Measurements from ENCODE around the gene LMNA. TPM values are rescaled to one million over a fixed set of nuclear protein-coding genes. Genes with fewer than 3 reads are reported as not detected.

LMNA gene
- total RNA-seq, 1 donor, result 854 TPM

- Histone ChIP-seq H3K4me3 (ENCODE audit: insufficient read depth, low read length) (no peak overlapping the region), H3K4me2 (ENCODE audit: insufficient read depth, low read length) (no peak overlapping the region), H3K79me2 (ENCODE audit: insufficient read depth, low read length) (no peaks in the 10 kb centered on the region), H3K27ac (ENCODE audit: low read depth, low read length) (no peak overlapping the region), H3K27me3 (ENCODE audit: insufficient read depth, low read length) (peaks cover 4% of the 10 kb centered on the region), H3K9me3 (ENCODE audit: low read depth, low read length) (no peaks in the 10 kb centered on the region), H4K20me1 (ENCODE audit: insufficient read depth, low read length) (no peaks in the 10 kb centered on the region), H2AFZ (ENCODE audit: low read length) (no peak overlapping the region), H3K36me3 (ENCODE audit: insufficient read depth, low read length) (no peaks in the 10 kb centered on the region), H3K4me1 (ENCODE audit: insufficient read depth, low read length) (peaks cover 14% of the 10 kb centered on the region)
- no peak for TF ChIP-seq CTCF (IDR thresholded peaks at IDR 0.05; ENCODE audit: extremely low read depth, low read depth, low read length)
- peak; percentile 50 for DNase-seq (ENCODE audit: insufficient read length, low spot score, missing footprints)
Measured at GRCh38 chr1:156079762-156080161, 34.7 kb upstream of the LMNA start.

- Histone ChIP-seq H3K4me3 (ENCODE audit: insufficient read depth, low read length) (peak overlapping the region; percentile 88), H2AFZ (ENCODE audit: low read length) (no peak overlapping the region), H3K9me3 (ENCODE audit: low read depth, low read length) (no peaks in the 10 kb centered on the region), H3K4me2 (ENCODE audit: insufficient read depth, low read length) (peak overlapping the region; percentile 89), H4K20me1 (ENCODE audit: insufficient read depth, low read length) (no peaks in the 10 kb centered on the region), H3K27ac (ENCODE audit: low read depth, low read length) (no peak overlapping the region), H3K79me2 (ENCODE audit: insufficient read depth, low read length) (no peaks in the 10 kb centered on the region), H3K27me3 (ENCODE audit: insufficient read depth, low read length) (peaks cover 4% of the 10 kb centered on the region), H3K36me3 (ENCODE audit: insufficient read depth, low read length) (no peaks in the 10 kb centered on the region), H3K4me1 (ENCODE audit: insufficient read depth, low read length) (peaks cover 14% of the 10 kb centered on the region)
- no peak for TF ChIP-seq CTCF (IDR thresholded peaks at IDR 0.05; ENCODE audit: extremely low read depth, low read depth, low read length)
- peak; percentile 81 for DNase-seq (ENCODE audit: insufficient read length, low spot score, missing footprints)
Measured at GRCh38 chr1:156080241-156080862, 34.2 kb upstream of the LMNA start.

GRCh38 chr1:156080863-156081179 is 33.7 kb upstream of the LMNA start:
- no peaks in the 10 kb centered on the region for H3K79me2 ChIP-seq (ENCODE audit: insufficient read depth, low read length)
- peak overlapping the region; percentile 88 for H3K4me3 ChIP-seq (ENCODE audit: insufficient read depth, low read length)
- H4K20me1 ChIP-seq (ENCODE audit: insufficient read depth, low read length), result no peaks in the 10 kb centered on the region
- TF ChIP-seq CTCF (IDR thresholded peaks at IDR 0.05; ENCODE audit: extremely low read depth, low read depth, low read length), result no peak
- no peak overlapping the region for H3K27ac ChIP-seq (ENCODE audit: low read depth, low read length)
- no peak overlapping the region for H2AFZ ChIP-seq (ENCODE audit: low read length)
- H3K36me3 ChIP-seq (ENCODE audit: insufficient read depth, low read length), result no peaks in the 10 kb centered on the region
- H3K4me2 ChIP-seq (ENCODE audit: insufficient read depth, low read length), result peak overlapping the region; percentile 89
- peaks cover 4% of the 10 kb centered on the region for H3K27me3 ChIP-seq (ENCODE audit: insufficient read depth, low read length)
- peak; percentile 77 for DNase-seq (ENCODE audit: insufficient read length, low spot score, missing footprints)
- peaks cover 14% of the 10 kb centered on the region for H3K4me1 ChIP-seq (ENCODE audit: insufficient read depth, low read length)
- no peaks in the 10 kb centered on the region for H3K9me3 ChIP-seq (ENCODE audit: low read depth, low read length)

- no peaks in the 10 kb centered on the region for H3K9me3 ChIP-seq (ENCODE audit: low read depth, low read length)
- H3K4me1 ChIP-seq (ENCODE audit: insufficient read depth, low read length), result peaks cover 14% of the 10 kb centered on the region
- H3K4me2 ChIP-seq (ENCODE audit: insufficient read depth, low read length), result peak overlapping the region; percentile 89
- H3K4me3 ChIP-seq (ENCODE audit: insufficient read depth, low read length), result peak overlapping the region; percentile 88
- no peaks in the 10 kb centered on the region for H4K20me1 ChIP-seq (ENCODE audit: insufficient read depth, low read length)
- H3K36me3 ChIP-seq (ENCODE audit: insufficient read depth, low read length), result no peaks in the 10 kb centered on the region
- no peaks in the 10 kb centered on the region for H3K79me2 ChIP-seq (ENCODE audit: insufficient read depth, low read length)
- no peak for TF ChIP-seq CTCF (IDR thresholded peaks at IDR 0.05; ENCODE audit: extremely low read depth, low read depth, low read length)
- DNase-seq (ENCODE audit: insufficient read length, low spot score, missing footprints), result peak; percentile 87
- H3K27ac ChIP-seq (ENCODE audit: low read depth, low read length), result no peak overlapping the region
- H2AFZ ChIP-seq (ENCODE audit: low read length), result peak overlapping the region; percentile 78
- H3K27me3 ChIP-seq (ENCODE audit: insufficient read depth, low read length), result peaks cover 4% of the 10 kb centered on the region
Measured at GRCh38 chr1:156081180-156081916, 33.2 kb upstream of the LMNA start.
